Activated CD8-positive, alpha-beta memory T cell treated with anti-CD3 and anti-CD28 coated beads, Interleukin-2, amount 10 ng/mL, durations not matched to agents 7 days and 5 days (primary cell): ENCODE data around the gene SLC9A5. TPM values are rescaled to one million over a fixed set of nuclear protein-coding genes. Genes with fewer than 3 reads are reported as not detected.
A peak's percentile ranks its signal among the peaks of the same experiment; 100 is the strongest.

Source experiments
- ATAC-seq: fragments of 150-1000 bp; cut with Tn5 transposase; one replicate; pipeline ENCODE4 v1.10.0; 2021; ENCODE audit warnings: moderate library complexity
- CTCF ChIA-PET: fragments of 350-600 bp; sonication (Branson Sonifier 250); formaldehyde crosslinking; loops from one replicate; lab custom pipeline; 2021; ENCODE audit warnings: antibody characterized with exemption; lab: Charles Lee
- DNase-seq: peaks from one replicate; pipeline ENCODE4 v3.0.0-alpha.2; 2020
- H3K27ac Mint-ChIP-seq: one replicate; pipeline ENCODE4 v1.8.0; 2021; ENCODE audit warnings: mild to moderate bottlenecking, mixed read lengths
- H3K27me3 Mint-ChIP-seq: one replicate; pipeline ENCODE4 v1.8.0; 2021; ENCODE audit warnings: mixed read lengths
- H3K36me3 Mint-ChIP-seq: one replicate; pipeline ENCODE4 v1.8.0; 2021; ENCODE audit warnings: mild to moderate bottlenecking, mixed read lengths
- H3K4me1 Mint-ChIP-seq: one replicate; pipeline ENCODE4 v1.8.0; 2021; ENCODE audit warnings: mixed read lengths
- H3K4me3 Mint-ChIP-seq: one replicate; pipeline ENCODE4 v1.8.0; 2021; ENCODE audit warnings: mild to moderate bottlenecking, moderate library complexity, mixed read lengths
- H3K9me3 Mint-ChIP-seq: one replicate; pipeline ENCODE4 v1.8.0; 2022; ENCODE audit warnings: low read depth, mixed read lengths
- total RNA-seq, 2 experiments: library from RNA; stranded (reverse); gene quantifications; one replicate each; pipeline ENCODE4 v1.2.3, GENCODE V29; 2021

Gene SLC9A5
- total RNA-seq, 2 experiments from 2014 or later = 5.4 to 6.2 TPM

GRCh38 chr16:67246756-67247191, 2.0 kb upstream of the SLC9A5 start:
- H3K4me3 Mint-ChIP-seq = peak overlapping the region; percentile 87
- DNase-seq (peak; percentile 72), ATAC-seq (peak; percentile 1)
- peaks cover 12% of the 10 kb centered on the region for H3K27me3 Mint-ChIP-seq
- H3K9me3 Mint-ChIP-seq = no peaks in the 10 kb centered on the region
- H3K36me3 Mint-ChIP-seq = no peaks in the 10 kb centered on the region
- peak overlapping the region; percentile 93 for H3K27ac Mint-ChIP-seq
- H3K4me1 Mint-ChIP-seq = peaks cover 49% of the 10 kb centered on the region
- CTCF ChIA-PET = interaction anchor here (0.6 to 5.8 kb wide), 16 partner anchors 14 to 506 kb away, joined by 3 to 41 read pairs (median 4); partner anchors contain the start of genes E2F4, ELMO3, MATCAP1 and TMEM208

DNA sequence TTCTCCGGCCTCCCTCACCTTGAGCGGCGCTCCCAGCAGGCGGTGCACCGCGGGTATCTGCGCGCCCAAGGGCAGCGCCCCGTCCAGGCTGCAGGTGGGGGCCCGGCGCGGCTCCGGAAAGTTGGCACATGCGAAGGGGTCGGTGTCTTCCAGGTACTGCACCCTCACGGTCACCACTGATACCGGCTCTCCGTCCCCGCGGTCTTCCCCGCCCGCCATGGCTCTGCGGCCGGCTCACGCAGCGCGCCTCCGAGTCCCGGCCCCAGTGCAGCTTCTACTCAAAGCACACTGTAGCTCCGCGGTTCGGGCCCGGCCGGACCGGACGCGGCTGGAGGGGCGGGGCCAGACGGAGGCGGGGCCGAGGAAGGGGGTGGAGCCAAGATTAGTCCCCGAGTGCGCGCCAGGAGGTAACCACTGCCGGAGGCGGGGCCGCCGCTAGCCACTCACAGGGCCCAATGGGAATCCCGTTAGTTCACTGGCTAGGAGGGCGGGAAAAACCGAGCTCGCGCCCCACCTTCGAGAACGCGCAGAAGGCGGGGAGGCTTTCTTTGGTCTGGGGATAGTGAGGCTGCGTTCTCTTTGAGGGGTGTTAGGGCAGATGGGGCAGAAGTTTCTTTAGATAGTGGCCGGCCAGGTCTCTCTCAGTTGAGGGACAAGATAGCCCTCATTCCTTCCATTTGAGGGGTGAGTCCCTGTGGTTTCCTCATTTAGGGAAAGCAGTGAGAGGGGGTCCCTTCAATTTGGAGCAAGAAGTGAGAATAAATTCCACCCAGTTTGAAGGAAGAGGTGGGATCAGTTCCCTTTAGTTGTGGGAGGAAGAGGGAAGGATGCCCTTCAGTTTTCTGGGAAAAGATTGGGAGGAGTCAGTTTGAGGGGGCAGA, 1.3 kb upstream of the SLC9A5 start, which contains the start of gene FHOD1:
TSS of gene FHOD1 (minus strand) at position 290 of the 881 bp plus-strand sequence. CDS start at position 219, 71 bp downstream.
- peak; percentile 74 for ATAC-seq
- Mint-ChIP-seq H3K27ac (peak within 1 kb of the TSS; percentile 93), H3K27me3 (peaks cover 12% of the 10 kb centered on the region), H3K4me1 (peaks cover 45% of the 10 kb centered on the region), H3K4me3 (peak within 1 kb of the TSS; percentile 87), H3K9me3 (no peaks in the 10 kb centered on the region), H3K36me3 (no peaks in the 10 kb centered on the region)
- peak; percentile 99 for DNase-seq
- CTCF ChIA-PET = interaction anchor here (0.6 to 5.8 kb wide), 19 partner anchors 13 to 505 kb away, joined by 3 to 41 read pairs (median 5); partner anchors contain the start of genes E2F4, ELMO3, FBXL8 and TMEM208

DNA sequence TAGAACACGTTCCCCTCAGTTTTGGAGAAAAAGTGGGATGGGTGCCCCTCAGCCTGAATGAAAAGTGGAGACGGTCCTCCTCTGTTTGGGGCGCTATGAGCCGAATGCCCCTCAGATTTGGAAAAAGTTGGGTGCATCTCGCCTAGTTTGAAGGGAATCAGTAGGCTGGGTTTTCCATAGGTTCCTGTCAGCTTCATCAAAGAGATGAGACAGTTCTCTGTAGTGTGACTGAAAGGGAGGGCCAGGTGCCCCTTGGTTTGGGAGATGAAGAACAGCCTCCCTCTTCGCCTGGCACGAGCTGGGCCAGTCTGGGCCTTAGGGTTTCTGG, 742 bp upstream of the SLC9A5 start:
- ATAC-seq (no peak), DNase-seq (no peak)
- peak overlapping the region; percentile 93 for H3K27ac Mint-ChIP-seq
- peaks cover 12% of the 10 kb centered on the region for H3K27me3 Mint-ChIP-seq
- CTCF ChIA-PET = interaction anchor here (0.7 to 5.8 kb wide), 16 partner anchors 13 to 230 kb away, joined by 3 to 41 read pairs (median 4); partner anchors contain the start of genes E2F4, ELMO3, FBXL8 and TMEM208
- H3K4me3 Mint-ChIP-seq = peak overlapping the region; percentile 87
- peaks cover 43% of the 10 kb centered on the region for H3K4me1 Mint-ChIP-seq
- no peaks in the 10 kb centered on the region for H3K9me3 Mint-ChIP-seq
- no peaks in the 10 kb centered on the region for H3K36me3 Mint-ChIP-seq

GRCh38 chr16:67249178-67250044, 632 bp downstream of the SLC9A5 start:
- H3K27ac Mint-ChIP-seq = peak overlapping the region; percentile 32

DNA sequence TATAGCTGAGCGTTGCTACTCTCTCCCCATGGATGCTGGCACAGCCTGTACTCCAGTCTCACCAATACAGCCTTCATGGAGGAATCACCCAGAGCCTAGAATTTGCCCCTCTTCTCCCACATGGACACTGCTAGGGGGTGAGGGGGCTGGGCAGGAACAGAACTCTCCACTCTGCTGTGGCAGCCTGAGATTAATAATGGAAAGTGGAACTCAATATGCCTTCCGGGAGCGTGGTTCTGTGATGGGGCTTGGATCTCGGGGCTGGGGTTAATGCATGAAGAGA, 1.2 kb downstream of the SLC9A5 start:
- Mint-ChIP-seq H3K36me3 (no peaks in the 10 kb centered on the region), H3K4me1 (peaks cover 26% of the 10 kb centered on the region), H3K27me3 (peaks cover 12% of the 10 kb centered on the region), H3K4me3 (peak overlapping the region; percentile 87), H3K9me3 (no peaks in the 10 kb centered on the region), H3K27ac (peak overlapping the region; percentile 3)
- no peak for ATAC-seq
- CTCF ChIA-PET = interaction anchor here (0.9 to 5.8 kb wide), 7 partner anchors 11 to 355 kb away, joined by 3 to 30 read pairs (median 3); partner anchors contain the start of genes FBXL8 and TRADD
- no peak for DNase-seq

More at GRCh38 chr16:67249178-67250044, 632 bp downstream of the SLC9A5 start:
- Mint-ChIP-seq H3K4me3 (peak overlapping the region; percentile 87), H3K36me3 (no peaks in the 10 kb centered on the region), H3K9me3 (no peaks in the 10 kb centered on the region), H3K4me1 (peaks cover 32% of the 10 kb centered on the region), H3K27me3 (peaks cover 12% of the 10 kb centered on the region)
- CTCF ChIA-PET = interaction anchor here (0.7 to 5.8 kb wide), 13 partner anchors 11 to 354 kb away, joined by 3 to 30 read pairs (median 3); partner anchors contain the start of genes B3GNT9, FBXL8 and TRADD
- ATAC-seq (no peak), DNase-seq (no peak)

DNA sequence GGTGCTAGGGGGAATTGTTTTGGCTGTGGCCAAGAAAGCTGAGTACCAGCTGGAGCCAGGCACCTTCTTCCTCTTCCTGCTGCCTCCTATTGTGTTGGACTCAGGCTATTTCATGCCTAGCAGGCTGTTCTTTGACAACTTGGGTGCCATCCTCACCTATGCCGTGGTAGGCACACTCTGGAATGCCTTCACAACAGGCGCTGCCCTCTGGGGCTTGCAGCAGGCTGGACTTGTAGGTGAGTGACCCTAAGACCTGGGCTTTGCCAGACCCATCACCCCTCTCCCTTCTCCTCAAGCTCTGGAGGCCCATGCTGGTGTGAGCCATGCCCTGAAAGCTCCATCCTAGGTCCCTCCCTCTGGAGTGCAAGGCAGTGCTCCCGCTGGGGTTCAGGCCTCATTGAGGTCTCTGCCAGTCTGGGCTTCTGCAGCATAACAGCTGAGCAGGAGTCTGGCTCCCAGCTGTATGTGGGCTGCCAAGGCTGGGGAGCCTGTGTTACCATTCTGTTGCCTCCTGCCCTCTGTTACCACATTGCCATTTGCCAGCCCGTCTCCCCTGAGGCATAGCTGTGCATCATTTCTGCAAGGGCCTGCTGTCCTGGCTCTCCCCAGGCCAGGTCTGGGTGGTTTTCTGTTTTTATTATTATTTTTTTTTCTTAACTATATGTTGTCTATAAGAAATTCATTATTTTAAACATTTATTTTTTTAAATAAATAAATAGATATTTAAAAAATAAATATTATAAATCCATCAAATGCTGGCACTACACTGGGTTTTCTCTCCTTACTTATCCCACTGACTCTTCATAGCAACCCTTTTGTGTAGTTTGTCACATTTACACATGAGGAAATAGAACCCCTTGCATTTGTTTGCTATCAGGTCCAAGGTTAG, 4.1 kb downstream of the SLC9A5 start:
- H3K36me3 Mint-ChIP-seq = no peaks in the 10 kb centered on the region
- peaks cover 15% of the 10 kb centered on the region for H3K4me1 Mint-ChIP-seq
- no peak overlapping the region for H3K4me3 Mint-ChIP-seq
- peaks cover 12% of the 10 kb centered on the region for H3K27me3 Mint-ChIP-seq
- no peak overlapping the region for H3K27ac Mint-ChIP-seq
- ATAC-seq (no peak), DNase-seq (no peak)
- H3K9me3 Mint-ChIP-seq = no peaks in the 10 kb centered on the region
- CTCF ChIA-PET = interaction anchor here (0.7 to 1.5 kb wide), 2 partner anchors 11 to 268 kb away, joined by 3 to 4 read pairs; no protein-coding TSS in a partner anchor

DNA sequence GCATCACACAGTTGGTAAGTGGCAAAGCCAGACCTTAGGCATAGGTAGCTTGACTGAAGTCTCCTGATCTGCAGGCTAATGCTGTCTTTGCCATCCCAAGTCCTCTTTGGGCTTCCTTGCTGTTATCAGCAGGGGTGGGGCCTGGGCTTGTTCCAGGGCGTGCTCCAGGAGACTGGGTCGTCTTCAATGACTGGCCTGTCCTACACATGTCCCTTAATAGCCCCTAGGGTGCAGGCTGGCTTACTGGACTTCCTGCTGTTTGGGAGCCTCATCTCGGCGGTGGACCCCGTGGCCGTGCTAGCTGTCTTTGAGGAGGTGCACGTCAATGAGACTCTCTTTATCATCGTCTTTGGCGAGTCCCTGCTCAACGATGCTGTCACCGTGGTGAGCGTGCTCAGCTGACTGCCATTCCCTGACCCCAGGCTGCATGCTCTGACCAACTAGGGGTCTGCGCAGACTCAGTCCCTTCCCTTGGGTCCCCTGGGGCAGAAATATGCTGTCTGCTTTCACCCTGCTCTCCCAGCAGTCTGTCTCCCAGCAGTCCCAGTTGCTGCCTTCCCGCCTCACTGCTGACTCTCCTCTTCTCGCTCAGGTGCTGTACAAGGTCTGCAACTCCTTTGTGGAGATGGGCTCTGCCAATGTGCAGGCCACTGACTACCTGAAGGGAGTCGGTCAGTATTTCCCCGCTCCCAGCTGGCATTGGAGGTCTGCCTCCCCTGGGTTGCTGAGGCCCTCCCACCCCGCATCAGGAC, 6.2 kb downstream of the SLC9A5 start:
- Mint-ChIP-seq H3K4me1 (peaks cover 2% of the 10 kb centered on the region), H3K9me3 (no peaks in the 10 kb centered on the region), H3K27me3 (peaks cover 4% of the 10 kb centered on the region), H3K36me3 (no peaks in the 10 kb centered on the region), H3K4me3 (no peak overlapping the region), H3K27ac (no peak overlapping the region)
- DNase-seq = no peak
- no peak for ATAC-seq
- CTCF ChIA-PET = no interaction called here

GRCh38 chr16:67255553-67256221, 6.9 kb downstream of the SLC9A5 start:
- H3K36me3 Mint-ChIP-seq = no peaks in the 10 kb centered on the region
- no peak overlapping the region for H3K4me3 Mint-ChIP-seq
- CTCF ChIA-PET = interaction anchor here (0.8 to 1.1 kb wide), 2 partner anchors 9 to 12 kb away, joined by 3 to 4 read pairs; no protein-coding TSS in a partner anchor
- H3K4me1 Mint-ChIP-seq = no peaks in the 10 kb centered on the region
- ATAC-seq (no peak), DNase-seq (no peak)
- no peaks in the 10 kb centered on the region for H3K27me3 Mint-ChIP-seq
- H3K27ac Mint-ChIP-seq = no peak overlapping the region
- H3K9me3 Mint-ChIP-seq = no peaks in the 10 kb centered on the region

DNA sequence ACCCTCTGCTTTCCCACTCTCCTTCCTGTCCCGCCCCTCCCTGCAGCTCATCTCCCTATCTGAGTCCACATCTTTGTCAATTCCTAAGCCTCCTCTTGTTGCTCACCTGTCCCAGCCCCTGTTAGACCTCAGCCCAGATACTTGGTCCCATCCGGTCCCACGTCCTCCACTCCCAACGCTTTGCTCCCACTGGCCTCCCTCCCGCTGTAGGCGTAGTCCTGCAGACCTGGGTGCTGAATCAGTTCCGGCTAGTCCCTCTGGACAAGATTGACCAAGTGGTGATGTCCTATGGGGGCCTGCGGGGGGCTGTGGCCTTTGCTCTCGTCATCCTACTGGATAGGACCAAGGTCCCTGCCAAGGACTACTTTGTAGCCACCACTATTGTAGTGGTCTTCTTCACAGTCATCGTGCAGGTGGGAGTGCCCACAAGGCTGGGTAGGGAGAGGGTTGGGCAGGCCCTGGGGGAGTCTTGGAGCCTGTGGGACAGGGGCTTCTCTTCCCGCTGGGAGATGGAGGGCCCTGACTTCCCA, 8.0 kb downstream of the SLC9A5 start:
- no peak for ATAC-seq
- Mint-ChIP-seq H3K27ac (no peak overlapping the region), H3K4me3 (no peak overlapping the region), H3K4me1 (no peaks in the 10 kb centered on the region), H3K27me3 (no peaks in the 10 kb centered on the region), H3K9me3 (no peaks in the 10 kb centered on the region), H3K36me3 (no peaks in the 10 kb centered on the region)
- CTCF ChIA-PET = interaction anchor here (0.8 to 1.1 kb wide), 2 partner anchors 8 to 11 kb away, joined by 3 to 4 read pairs; no protein-coding TSS in a partner anchor
- no peak for DNase-seq

- Mint-ChIP-seq H3K4me3 (no peak overlapping the region), H3K9me3 (no peaks in the 10 kb centered on the region), H3K27me3 (no peaks in the 10 kb centered on the region), H3K36me3 (no peaks in the 10 kb centered on the region), H3K27ac (no peak overlapping the region), H3K4me1 (no peaks in the 10 kb centered on the region)
- ATAC-seq (no peak), DNase-seq (no peak)
- CTCF ChIA-PET = interaction anchor here (0.7 kb wide), 1 partner anchor 142 kb away, joined by 3 read pairs; no protein-coding TSS in a partner anchor
Observed at GRCh38 chr16:67257486-67258160, 8.8 kb downstream of the SLC9A5 start.
